ENCODE results near the gene ST3GAL2. TPM values are rescaled to one million over a fixed set of nuclear protein-coding genes. Genes with fewer than 3 reads are reported as not detected.

The ST3GAL2 gene
- total and polyA plus RNA-seq, 9 of the 15 experiments (the other 6 are each of a cell fraction or from before 2014, with no cell fraction given): 1.5 to 108 (median 34.3) TPM

DNA sequence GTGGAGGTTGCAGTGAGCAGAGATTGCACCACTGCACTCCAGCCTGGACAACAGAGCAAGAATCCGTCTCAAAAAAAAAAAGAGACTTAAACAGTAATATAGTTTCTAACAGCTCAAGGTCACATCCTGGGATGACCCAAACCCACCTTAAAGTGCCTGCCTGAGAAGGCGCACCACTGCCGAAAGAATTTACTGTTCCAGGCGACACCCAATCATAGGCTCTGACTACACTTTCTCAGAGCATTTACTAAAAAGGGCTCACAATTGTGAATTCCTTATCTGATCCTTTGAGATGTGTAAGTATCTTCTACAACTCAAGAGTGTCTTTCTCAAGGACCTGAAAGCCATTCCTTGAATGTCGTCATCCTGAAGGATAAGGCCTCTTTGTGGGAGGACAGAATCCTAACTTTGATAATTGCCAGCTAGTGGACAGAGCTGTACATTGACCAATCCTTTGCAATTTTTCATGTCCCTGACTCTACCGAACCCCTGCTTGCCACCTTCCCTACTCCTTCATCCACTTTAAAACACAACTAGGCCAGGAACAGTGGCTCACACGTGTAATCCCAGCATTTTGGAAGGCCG lies 2.6 kb upstream of the ST3GAL2 start:
- in situ Hi-C loops (cut with MboI): no loop called here
- Histone ChIP-seq H3K4me2 (ENCODE audit: insufficient read depth, low read length) (no peak overlapping the region), H3K4me1 (replicated peaks in 1 of 2; ENCODE audit: control insufficient read depth in 2 of 2, insufficient read depth in 2 of 2, low read length in 2 of 2) (peaks cover 18 to 21% of the 10 kb centered on the region in 2 experiments), H4K20me1 (replicated peaks; ENCODE audit: control insufficient read depth, insufficient read depth, low read length) (no peaks in the 10 kb centered on the region), H3K27me3 (ENCODE audit: control insufficient read depth in 2 of 2, insufficient read depth in 2 of 2, low read length in 2 of 2) (no peaks in the 10 kb centered on the region), H3K27ac (ENCODE audit: extremely low read depth, low read depth, low read length) (no peak overlapping the region; the same call in 2 of the 3 replicates), H3K9ac (ENCODE audit: insufficient read depth in 1 of 2, low read depth in 2 of 2, low read length in 2 of 2) (no peak overlapping the region), H2AFZ (ENCODE audit: low read depth, low read length) (peak overlapping the region; percentile 35), H3K9me1 (ENCODE audit: control insufficient read depth, insufficient read depth, low read length) (no peaks in the 10 kb centered on the region), H3K79me2 (ENCODE audit: control insufficient read depth, insufficient read depth, low read length) (peaks cover 23% of the 10 kb centered on the region), H3K9me3 (replicated peaks; ENCODE audit: control insufficient read depth, insufficient read depth, low read depth, low read length) (no peaks in the 10 kb centered on the region), H3K4me3 (no peak overlapping the region), H3K36me3 (ENCODE audit: control insufficient read depth, insufficient read depth, low read length) (peaks cover 8% of the 10 kb centered on the region; the same call in 2 of the 3 replicates)
- 56% methylated on average over 7 of the region's 8 CpGs for WGBS (ENCODE audit: insufficient coverage, low coverage, missing lambda C conversion rate)
- no TSS peak for BruUV-seq (replicated peaks)
- intact Hi-C loops (cut with micrococcal nuclease): no loop called here
- peak in 2 of 4 experiments; percentile 4 to 24 for DNase-seq (ENCODE audit: extremely low read depth in 1 of 4, low spot score in 3 of 4)
- ATAC-seq: no peak
- TF ChIP-seq MXI1 (IDR thresholded peaks at IDR 0.05; ENCODE audit: low read depth, low read length) (no peak), CEBPG (CRISPR knock-in tag; IDR thresholded peaks at IDR 0.05) (no peak), CEBPG (tag; conservative IDR thresholded peaks at IDR 0.05 in 1 of 2, IDR thresholded peaks at IDR 0.05 in 1 of 2) (peak in 1 of 2 experiments; percentile 83; a peak in 2 of 4 replicates), TCF7 (IDR thresholded peaks at IDR 0.05; ENCODE audit: borderline replicate concordance) (no peak), ZNF23 (CRISPR knock-in tag; IDR thresholded peaks at IDR 0.05) (no peak), BCOR (IDR thresholded peaks at IDR 0.05) (no peak), SRSF1 (IDR thresholded peaks at IDR 0.05; ENCODE audit: low read depth, low read length) (no peak), ZNF699 (CRISPR knock-in tag; IDR thresholded peaks at IDR 0.05; ENCODE audit: insufficient replicate concordance) (no peak), RAD21 (CRISPR knock-in tag; conservative IDR thresholded peaks at IDR 0.05 in 1 of 2, IDR thresholded peaks at IDR 0.05 in 1 of 2) (peak in 1 of 2 experiments; percentile 23; a peak in 1 of 4 replicates), CTBP1 (IDR thresholded peaks at IDR 0.05; ENCODE audit: borderline replicate concordance) (0 out of 2 replicates have a peak, but pooled peaks have one; percentile 14), ATF7 (IDR thresholded peaks at IDR 0.05) (peak; percentile 69; the same call in 1 of the 2 replicates), EP400 (IDR thresholded peaks at IDR 0.05) (0 out of 2 replicates have a peak, but pooled peaks have one; percentile 14), JUND (IDR thresholded peaks at IDR 0.05; ENCODE audit: borderline replicate concordance, low read depth, low read length) (0 out of 2 replicates have a peak, but pooled peaks have one; percentile 11), JUND (tag; IDR thresholded peaks at IDR 0.05; ENCODE audit: borderline replicate concordance, low read depth, low read length) (no peak), MEF2D (tag; conservative IDR thresholded peaks at IDR 0.05; ENCODE audit: low read depth) (no peak), NFYB (IDR thresholded peaks at IDR 0.05; ENCODE audit: extremely low read depth, insufficient read length) (no peak), NEUROD1 (IDR thresholded peaks at IDR 0.05; ENCODE audit: borderline replicate concordance, low read depth, low read length, partially characterized antibody) (no peak), CEBPB (tag; IDR thresholded peaks at IDR 0.05) (peak; percentile 39; the same call in 1 of the 2 replicates), NCOA4 (IDR thresholded peaks at IDR 0.05; ENCODE audit: partially characterized antibody) (no peak)
- TF ChIP-seq, protein P1, sequence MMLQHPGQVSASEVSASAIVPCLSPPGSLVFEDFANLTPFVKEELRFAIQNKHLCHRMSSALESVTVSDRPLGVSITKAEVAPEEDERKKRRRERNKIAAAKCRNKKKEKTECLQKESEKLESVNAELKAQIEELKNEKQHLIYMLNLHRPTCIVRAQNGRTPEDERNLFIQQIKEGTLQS (IDR thresholded peaks at IDR 0.05): peak; percentile 68
- TF ChIP-seq, protein P1 (CRISPR knock-in tag; conservative IDR thresholded peaks at IDR 0.05): no peak
- peak; percentile 19 for FAIRE-seq
- ChIA-PET CTCF (ENCODE audit: low intra/inter-chr PET ratio) (no interaction called here), POLR2A (interaction anchor here (1.4 to 2.2 kb wide), 2 partner anchors 8 to 9 kb away, joined by 4 to 10 read pairs; no protein-coding TSS in a partner anchor)

All from K562 (cell line).